AG08395 (cell line): Measurements from ENCODE around the gene CHRNA5.
"Not testable (repeated sequence)": the region's sequence is repeated elsewhere in the genome, so short reads cannot be mapped to it uniquely, and the experiment has no call there.

Experiments used
- DNase-seq: peaks from one replicate; pipeline ENCODE4 v3.0.0; 2012; ENCODE audit warnings: mixed read lengths, low spot score

Gene CHRNA5

DNA sequence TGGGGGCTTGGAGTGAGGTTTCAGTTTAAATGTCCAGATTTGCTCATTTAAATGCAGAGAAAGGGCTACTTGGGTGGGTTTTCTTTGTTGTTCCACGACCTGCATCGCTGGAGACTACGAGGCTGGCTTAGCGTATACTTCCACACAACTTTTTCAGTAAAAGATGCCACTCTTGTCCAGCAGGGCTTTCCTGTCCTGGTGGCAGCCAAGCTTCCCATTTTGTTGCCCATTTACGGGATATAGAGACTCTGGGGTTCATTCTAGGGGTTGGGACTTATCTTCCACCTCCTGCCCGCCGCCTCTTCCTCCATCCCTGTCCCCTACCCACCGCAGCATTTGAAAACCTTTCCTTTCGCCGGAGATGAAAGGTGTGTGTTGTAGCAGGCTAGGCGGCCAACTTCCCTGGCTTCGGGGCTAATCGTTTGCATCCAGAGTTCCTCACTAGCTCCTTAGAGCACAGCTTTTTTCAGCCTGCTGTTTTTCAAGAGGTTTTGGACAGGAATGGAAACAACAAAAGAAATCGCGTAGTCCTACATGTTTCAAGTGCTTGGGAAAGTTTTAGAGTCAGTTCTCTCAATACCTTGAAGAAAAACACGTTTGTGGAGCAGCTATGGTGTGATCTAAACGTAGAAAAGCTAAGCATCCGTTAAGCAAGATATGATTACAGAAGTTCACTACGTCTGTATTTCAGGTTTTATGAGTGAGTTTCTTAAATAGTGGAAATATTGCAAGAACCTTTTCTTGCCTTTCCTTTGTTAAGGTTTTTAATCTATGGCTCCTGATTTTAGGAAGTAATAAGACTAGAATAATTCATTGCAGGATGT is 843 bp downstream of the CHRNA5 start:
- peak; percentile 21 for DNase-seq

DNA sequence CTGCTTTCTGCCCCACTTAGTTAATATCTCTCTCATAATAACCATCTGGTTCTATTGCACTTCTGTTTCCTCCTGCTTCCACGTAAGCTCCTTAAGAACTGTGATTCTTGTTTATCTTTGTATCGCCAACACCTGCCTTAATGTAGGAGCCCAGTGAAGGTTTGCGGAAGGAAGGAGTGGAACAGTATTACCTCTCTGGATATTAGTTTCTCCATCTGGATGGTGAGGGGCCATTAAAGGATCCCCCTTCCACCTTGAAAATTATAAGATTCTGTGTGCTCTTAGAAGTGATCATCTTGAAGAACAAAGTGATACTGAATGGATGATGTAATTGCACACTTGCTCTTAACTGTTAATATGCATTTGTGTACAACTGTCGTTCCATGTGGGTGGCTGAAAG is 2.2 kb downstream of the CHRNA5 start:
- DNase-seq = no peak

DNA sequence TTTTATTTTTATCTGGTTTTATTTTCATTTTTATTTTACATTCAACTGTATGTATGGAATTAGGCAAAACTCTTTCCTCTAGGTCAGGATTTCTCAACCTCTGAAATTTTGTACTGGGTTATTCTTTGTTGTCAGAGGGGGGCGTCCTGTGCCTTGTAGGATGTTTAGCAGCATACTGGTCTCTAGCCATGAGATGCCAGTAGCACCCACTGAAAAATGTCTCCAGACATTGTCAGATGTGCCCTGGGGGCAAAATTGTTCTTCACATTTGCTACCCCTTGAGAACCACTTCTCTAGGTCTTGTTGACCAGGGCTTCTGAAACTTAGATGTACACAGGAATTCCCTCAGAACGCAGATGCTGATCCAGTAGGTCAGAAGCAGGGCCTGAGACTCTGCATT is 5.4 kb downstream of the CHRNA5 start:
- DNase-seq = no peak

- DNase-seq = no peak
Measured at GRCh38 chr15:78571382-78571781, 6.1 kb downstream of the CHRNA5 start.

- no peak for DNase-seq
Measured at GRCh38 chr15:78573416-78573815, 8.1 kb downstream of the CHRNA5 start.

GRCh38 chr15:78574944-78575343 is 9.6 kb downstream of the CHRNA5 start:
- DNase-seq = no peak

DNA sequence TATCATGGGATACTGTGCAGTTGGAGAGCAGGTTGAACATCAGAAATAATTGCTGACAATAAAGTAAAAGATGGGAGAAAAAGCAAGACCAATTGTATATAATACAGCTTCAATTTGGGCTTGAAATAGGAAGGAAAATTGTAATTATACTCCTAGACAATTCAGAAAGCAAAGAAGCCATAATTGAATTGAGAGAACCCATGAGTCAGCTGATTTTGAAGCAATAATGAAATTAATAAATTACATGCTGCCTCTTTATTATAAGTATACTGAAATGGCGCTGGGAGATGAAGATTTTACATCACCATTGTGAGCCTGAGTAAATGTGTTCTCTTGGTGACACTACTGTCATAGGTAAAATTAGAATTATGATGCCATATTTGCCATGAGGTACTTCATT is 32.3 kb downstream of the CHRNA5 start:
- DNase-seq = no peak

DNA sequence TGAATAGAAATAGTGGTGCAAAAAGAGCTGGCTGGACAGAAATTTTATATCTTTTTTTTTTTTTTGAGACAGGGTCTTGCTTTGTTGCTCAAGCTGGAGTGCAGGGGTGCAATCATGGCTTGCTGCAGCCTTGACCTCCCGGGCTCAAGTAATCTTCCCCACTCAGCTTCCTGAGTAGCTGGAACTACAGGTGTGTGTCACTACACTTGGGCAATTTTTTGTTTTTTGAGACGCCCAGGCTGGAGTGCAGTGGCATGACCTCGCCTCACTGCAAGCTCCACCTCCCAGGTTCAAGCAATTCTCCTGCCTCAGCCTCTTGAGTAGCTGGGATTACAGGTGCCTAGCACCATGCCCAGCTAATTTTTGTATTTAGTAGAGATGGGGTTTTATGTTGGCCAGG is 33.0 kb downstream of the CHRNA5 start:
- no peak for DNase-seq

DNA sequence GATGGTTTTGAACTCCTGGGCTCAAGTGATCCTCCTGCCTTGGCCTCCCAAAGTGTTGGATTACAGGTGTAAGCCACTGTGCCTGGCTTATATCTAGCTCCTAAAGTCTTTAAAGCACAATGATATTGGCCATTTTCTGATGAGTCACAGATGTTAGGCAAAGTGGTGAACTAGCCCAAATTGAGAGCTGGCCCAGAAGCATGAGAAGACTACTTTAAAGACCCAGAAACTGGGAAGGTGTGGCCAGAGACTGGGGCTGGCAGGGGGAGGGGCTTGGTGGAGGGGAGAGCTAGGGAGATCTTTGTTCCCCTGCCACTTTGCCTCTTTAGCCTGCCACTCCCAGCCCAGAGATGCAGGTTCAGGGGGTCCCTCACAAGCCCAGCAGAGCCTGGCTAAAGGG is 33.9 kb downstream of the CHRNA5 start:
- DNase-seq = no peak

DNA sequence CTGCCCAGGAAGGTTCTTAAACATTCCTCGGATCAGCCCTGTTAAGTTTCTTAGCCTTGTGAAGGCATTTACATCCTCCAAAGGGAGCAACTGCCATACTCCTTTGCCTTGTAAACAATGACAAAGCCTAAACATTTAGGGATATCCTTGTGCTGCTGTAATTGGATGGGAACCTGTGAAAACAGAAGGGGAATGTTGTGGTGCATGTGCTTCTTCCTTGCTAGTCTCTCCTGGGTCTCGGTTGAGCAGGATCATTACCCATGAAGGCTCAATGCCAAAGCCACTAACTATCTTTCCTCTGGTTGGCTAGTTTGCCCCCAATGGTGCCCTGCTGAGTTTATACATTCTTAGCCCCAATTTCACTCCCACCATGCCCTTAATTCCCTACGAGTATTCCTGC is 38.1 kb downstream of the CHRNA5 start:
- DNase-seq = no peak

- DNase-seq = no peak
Measured at GRCh38 chr15:78604420-78604819, 39.1 kb downstream of the CHRNA5 start.

- DNase-seq = no peak
Measured at GRCh38 chr15:78605201-78605600, 39.9 kb downstream of the CHRNA5 start.

DNA sequence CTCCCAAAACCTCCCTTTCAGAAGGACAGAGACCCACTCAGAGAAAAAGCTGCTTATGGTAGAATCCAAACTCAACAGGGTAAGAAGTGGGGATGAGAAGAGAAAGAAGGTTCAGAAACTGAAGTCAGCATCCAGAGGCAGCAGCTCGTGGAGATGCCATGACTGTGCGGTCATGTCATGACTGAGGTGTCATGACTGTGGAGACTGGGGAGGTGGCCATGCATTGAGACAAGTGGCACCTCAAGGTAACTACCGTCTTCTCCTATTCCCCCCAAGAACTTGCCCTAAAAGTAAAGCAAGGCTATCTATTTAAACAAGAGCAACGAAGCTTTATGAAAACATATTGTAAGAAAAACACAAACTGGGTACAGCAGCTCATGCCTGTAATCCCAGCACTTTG is 40.4 kb downstream of the CHRNA5 start:
- DNase-seq = no peak

- not testable (repeated sequence) for DNase-seq
Measured at GRCh38 chr15:78609551-78609950, 44.2 kb downstream of the CHRNA5 start.

GRCh38 chr15:78614021-78614420 is 48.7 kb downstream of the CHRNA5 start:
- no peak for DNase-seq

- DNase-seq = no peak
Measured at GRCh38 chr15:78615151-78615589, 49.9 kb downstream of the CHRNA5 start.

DNA sequence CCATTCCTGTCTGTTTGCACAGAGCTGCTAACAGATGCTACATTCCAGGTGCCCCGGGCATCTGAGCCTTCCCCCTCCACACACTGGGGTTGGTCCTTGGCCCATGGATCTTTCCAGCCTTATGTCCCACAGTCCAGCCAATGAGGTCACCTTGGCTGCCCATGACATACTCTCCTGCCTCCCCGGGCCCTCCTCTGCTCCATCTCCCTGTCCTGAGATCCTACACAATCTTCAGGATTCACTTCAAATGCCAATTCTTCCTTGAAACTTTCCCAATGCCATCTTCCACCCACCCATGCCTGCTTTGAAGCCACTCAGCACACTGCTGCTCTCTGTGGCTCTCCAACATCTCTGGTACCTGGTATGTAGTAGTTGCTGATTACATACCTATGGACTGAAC is 51.2 kb downstream of the CHRNA5 start:
- DNase-seq = no peak

- no peak for DNase-seq
Measured at GRCh38 chr15:78617076-78617475, 51.8 kb downstream of the CHRNA5 start.

DNA sequence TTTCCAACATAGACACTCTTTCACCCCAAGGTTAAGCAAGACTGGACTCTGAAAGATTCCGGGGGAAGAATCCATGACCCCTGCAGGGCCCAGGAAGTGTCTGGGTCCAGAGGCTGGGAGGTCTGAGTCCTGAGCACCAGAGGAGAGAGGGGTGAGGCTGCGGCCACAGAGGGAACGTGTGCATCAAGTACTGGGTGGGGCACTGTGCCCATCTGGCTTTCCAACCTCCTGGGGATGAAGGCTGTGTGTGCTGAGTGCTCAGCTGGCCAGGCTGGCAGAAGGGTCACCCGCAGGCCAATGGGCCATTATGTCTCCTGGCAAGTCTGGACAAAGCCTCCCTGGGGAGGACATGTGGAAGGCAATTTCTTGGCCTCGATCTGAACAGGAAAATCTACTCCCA is 52.2 kb downstream of the CHRNA5 start:
- no peak for DNase-seq

DNA sequence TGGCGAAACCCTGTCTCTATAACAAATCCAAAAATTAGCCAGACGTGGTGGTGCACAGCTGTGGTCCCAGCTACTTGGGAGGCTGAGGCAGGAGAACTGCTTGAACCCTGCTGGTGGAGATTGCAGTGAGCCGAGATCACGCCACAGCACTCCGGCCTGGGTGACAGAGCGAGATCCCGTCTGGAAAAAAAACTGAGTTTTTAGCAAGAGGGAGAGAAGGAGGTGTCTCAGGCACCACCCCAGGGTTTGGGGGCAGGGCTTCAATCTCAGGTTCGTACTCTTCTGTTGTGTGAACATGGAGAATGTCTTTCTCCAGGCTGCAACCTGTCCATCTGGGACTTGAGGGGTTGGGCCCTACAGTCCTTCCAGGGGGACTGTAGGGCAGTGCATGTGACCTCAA is 52.7 kb downstream of the CHRNA5 start:
- DNase-seq = no peak

DNA sequence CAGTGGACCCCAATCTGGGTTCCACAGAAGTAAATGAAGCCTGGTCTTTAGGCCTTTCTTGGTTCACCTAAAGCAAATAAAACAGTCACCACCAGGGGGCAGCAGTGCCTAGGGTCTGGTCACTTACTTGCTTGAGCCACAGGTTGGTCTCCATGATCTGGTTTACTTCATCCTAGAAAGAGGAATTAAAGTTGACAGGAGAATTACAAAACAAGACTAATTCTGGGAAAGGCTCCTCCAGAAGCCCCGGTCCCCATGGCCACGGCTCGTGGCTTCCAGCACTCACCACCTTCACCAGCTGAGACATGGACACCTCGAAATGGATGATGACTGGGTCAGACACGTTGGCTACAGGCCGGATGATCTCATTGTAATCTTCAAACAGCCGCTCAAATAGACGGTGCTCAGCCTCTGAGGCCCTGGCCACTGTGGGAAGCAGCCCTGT is 53.2 kb downstream of the CHRNA5 start:
- peak; percentile 92 for DNase-seq

DNA sequence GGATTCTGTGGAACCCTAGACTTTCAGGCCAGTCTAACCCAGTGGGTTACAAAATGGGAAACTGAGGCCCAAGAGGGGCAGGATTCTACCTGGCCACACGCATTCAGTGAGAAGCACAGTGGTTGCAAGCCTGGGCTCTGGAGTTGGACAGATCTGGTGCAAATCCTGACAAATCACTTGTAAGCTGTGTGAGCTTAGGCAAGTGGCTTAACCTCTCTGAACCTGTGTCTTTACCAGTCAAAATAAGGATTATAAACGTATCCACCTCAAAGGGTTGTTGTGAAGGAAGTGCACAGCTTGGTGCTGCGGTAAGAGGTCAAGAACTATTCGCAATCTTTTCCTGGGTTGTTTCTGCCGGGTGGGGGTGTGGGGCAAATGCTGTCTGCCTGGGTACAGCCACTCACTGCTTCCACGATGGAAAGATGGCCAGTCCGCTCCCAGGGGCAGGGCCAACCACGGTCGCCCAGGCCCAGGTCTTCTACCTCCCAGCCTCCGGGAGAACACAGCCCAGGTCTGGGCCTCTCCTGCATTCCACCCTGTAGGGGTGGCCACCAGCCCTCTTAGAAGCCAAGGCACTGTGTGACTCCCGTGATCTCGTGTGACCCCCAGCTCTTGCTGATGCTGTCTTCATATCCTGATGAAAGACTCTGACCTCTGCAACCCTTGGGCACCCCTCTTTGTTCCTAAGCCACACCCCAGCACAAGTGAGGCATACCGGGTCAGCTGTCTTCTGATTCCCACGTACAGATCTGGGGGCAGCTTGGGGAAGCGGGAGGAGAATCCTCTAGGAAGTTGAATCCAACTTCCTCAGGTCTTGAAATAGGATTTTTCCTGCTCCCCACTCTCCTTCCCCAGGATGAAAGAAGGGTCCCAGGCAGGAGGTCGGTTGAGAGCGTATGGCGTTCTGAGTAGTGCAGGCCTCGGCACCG is 54.0 kb downstream of the CHRNA5 start:
- no peak for DNase-seq

DNA sequence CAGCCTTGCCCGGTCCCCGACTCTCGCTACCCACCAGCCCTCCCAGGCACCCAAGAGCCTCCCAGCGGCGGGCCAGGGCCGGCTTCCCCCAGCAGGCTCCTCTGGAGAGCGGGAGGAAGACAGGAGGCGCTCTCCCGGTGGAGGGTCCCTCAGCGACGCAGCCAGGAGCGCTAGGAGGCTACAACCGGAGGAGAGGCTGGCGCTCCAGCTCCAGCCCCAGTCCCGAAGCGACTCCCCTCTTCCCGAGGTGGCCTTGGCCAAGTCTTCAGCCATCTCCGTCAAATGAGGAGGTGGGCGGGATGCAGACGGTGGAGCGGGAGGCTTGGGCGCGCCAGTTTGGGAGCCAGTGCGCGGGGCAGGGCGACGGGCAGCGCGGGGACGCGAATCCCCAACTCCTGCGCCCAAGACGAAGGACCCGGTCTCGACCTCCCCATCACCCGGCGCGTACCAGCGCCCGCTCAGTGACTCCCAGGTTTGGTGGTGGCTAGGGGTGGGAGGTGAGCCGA is 54.8 kb downstream of the CHRNA5 start:
- no peak for DNase-seq
